NK-92 (cell line): ENCODE data around the gene ACTN1.

Experiments
- DNase-seq: peaks from one replicate; lab custom pipeline; 2025; ENCODE audit not compliant: unreplicated experiment; lab: John Stamatoyannopoulos, UW

Gene ACTN1

GRCh38 chr14:68937471-68938270 lies 41.4 kb downstream of the ACTN1 start:
- no peak for DNase-seq

- DNase-seq, result no peak
Measured at GRCh38 chr14:68936980-68937379, 42.1 kb downstream of the ACTN1 start.

DNA sequence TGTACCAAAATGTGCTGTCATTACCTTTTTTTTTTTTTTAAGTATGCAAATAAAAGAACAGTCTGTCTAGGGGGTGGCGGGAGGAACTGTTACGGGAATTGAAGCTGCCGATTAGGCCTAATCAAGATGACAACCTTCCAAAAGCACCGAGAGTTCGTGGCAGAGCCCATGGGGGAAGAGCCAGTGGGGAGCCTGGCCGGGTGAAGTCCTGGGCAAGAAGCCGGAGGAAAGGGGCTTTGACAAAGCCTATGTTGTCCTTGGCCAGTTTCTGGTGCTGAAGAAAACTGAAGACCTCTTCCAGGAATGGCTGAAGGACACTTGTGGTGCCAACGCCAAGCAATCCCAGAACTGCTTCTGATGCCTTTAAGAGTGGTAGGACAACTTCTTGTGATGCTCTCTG lies 42.6 kb downstream of the ACTN1 start:
- no peak for DNase-seq

- DNase-seq, result no peak
Measured at GRCh38 chr14:68935761-68936214, 43.3 kb downstream of the ACTN1 start.

DNA sequence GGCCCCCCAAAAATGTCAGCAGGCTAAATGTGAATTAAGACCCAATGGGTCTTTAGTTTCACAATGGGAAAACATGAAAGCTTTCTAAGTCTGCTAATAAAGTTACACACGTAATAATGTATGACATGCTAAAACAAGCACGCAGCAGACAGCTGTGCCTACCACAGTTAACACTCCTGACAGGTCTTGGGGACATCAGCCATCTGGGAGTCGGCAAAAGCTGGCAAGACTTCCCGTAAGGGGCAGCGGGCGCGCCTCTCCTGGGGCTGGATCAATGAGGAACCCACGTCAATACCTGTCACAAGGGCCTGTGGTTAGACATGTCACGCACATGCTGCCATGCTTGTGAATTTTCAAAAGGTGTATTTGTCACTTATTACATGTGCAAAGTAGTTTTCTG lies 45.0 kb downstream of the ACTN1 start:
- no peak for DNase-seq

- DNase-seq, result no peak
Measured at GRCh38 chr14:68932686-68933085, 46.4 kb downstream of the ACTN1 start.

GRCh38 chr14:68932231-68932630 lies 46.9 kb downstream of the ACTN1 start:
- no peak for DNase-seq

- no peak for DNase-seq
Measured at GRCh38 chr14:68931474-68932051, 47.5 kb downstream of the ACTN1 start.

DNA sequence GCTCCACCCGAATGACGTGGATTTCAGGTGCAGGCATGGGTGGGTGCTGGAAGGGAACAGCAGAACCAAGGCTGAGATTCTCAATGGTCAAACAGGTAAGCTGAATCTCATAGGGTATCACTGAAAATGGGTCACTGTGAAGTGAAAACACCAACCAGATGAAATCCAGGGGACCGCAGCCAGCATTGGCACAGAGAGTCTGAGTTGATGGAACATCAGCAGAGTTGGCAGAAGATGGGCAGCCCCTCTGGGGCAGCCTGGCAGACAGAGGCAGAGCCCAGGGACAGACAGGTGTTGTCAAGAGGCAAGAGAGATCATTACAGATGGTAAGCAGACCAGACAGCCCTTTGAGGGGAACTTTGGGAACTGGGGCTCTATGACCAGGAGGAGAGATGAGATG lies 48.0 kb downstream of the ACTN1 start:
- DNase-seq, result no peak

GRCh38 chr14:68929623-68930307 lies 49.3 kb downstream of the ACTN1 start:
- DNase-seq, result no peak

- no peak for DNase-seq
Measured at GRCh38 chr14:68928770-68929550, 50.1 kb downstream of the ACTN1 start.

DNA sequence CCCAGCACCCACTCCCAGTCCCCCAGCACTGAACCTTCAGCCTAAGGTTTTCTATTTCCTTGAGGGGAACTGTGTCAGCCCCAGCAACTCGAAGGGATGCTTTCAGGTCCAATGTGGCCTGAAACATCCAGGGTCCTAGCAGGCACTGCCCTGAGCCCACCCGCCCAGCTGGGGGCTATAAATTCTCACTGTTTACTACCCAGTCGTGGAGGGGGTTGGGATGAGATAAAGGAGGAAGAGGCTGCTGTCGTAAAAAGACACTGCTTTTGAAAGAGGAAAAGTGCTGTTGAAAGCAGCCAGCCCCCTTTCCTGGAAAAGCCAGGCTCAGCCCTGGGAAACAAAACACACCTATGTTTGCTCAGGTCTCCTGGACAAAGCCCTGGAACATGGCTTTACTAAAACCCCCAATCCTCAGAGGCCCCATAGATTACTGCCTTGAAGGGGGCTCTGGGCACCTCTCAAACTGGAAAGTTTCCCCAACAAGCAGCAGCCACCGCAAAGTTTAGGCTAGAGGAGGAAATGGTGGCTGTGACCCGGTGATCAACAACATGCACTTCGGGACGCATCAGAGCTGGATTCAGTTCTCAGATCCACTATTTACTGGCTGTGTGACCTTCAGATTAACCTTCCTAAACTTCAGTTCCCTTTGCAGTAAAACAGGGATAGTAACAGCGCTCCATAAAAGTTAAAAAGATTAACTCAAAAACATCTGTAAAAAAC lies 51.0 kb downstream of the ACTN1 start:
- DNase-seq, result no peak

DNA sequence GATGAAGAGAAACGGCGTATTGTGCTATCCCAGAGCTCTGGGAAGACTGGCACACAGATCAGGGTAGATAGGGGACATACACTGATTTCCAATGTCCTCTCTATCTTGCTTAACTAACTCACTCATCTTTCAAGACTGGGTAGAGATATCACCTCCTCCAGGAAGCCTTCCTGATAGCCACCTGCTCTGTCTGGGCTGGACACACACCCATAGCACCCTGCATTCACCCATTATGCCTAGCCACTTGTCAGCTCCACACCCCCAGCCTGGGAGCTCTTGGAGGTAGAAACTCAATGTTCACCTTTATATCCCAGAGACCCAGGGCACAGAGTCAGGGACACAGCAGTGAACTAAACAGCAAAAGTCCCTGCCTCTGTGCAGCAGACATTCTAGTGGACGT lies 52.0 kb downstream of the ACTN1 start:
- no peak for DNase-seq

- DNase-seq, result no peak
Measured at GRCh38 chr14:68926236-68926635, 52.9 kb downstream of the ACTN1 start.

GRCh38 chr14:68925373-68925772 lies 53.7 kb downstream of the ACTN1 start:
- no peak for DNase-seq

DNA sequence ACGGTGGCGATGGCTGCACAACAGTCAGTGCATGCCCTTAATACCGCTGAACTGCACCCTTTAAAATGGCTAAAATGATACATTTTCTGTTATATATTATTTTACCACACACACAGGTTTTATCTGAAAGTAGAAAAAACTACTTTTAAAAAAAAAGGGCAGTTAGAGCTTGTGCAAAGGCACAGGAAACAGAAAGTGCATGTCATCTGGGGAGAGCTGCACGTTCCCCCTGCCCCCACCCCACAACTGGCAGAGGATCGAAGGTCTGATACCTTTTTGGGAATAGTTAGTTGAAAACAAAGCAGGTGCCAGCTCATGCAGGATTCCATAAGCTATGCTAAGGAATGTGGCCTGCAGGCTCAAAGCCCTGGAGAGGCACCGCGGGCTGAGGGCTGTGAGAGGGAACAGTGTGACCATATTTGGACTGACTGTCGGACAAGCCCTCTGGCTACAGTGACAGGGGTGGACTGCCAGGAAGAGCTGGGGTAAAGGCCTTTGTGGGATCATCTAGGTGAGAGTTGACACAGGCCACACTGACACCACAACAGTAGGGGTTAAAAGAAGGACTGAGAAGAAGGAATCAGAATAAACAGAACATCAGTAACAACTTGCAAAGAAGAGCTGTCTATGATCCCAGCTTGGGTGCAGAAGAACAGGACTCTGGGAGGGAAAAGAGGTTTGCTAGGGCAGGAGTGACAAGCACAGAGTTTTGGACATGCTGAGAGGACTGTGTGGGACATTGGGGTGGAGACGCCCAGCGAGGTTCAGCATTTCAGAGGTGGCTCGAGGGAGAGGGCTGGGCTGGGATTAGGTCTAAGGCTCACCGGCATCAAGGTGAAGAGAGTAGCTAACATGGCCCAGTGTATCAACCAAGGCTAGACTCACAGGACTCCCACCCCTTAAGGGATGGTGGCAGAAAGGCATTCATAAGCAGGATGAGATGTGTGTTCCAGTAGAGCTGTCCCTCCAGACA lies 54.6 kb downstream of the ACTN1 start:
- DNase-seq, result no peak

GRCh38 chr14:68922886-68923285 lies 56.2 kb downstream of the ACTN1 start:
- DNase-seq, result no peak

- no peak for DNase-seq
Measured at GRCh38 chr14:68922201-68922621, 56.9 kb downstream of the ACTN1 start.

DNA sequence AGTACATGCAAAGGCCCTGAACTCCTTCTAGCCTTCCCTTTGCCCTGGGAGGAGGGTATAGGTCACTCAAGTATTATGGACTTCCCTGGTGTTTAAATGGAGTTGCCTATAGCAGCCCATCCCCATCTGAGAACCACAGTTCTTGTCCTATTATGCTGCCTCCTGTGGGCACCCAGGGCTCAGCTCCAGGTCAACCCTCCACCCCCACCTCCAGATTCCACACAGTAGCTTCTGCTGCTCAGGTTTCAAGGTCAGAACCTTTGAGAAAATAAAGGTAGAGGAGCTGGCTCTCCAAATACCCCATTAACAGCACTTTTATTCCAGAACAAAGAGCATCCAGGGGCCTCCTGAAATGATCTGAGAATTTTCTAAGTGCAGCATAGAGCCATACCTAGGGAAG lies 57.4 kb downstream of the ACTN1 start:
- DNase-seq, result no peak

- no peak for DNase-seq
Measured at GRCh38 chr14:68921049-68921448, 58.1 kb downstream of the ACTN1 start.
